ENCODE data around the gene CDH12. TPM values are rescaled to one million over a fixed set of nuclear protein-coding genes. Genes with fewer than 3 reads are reported as not detected.
A peak's percentile ranks its signal among the peaks of the same experiment; 100 is the strongest.

CDH12 gene
- polyA plus RNA-seq, 1 experiment = not detected

DNA sequence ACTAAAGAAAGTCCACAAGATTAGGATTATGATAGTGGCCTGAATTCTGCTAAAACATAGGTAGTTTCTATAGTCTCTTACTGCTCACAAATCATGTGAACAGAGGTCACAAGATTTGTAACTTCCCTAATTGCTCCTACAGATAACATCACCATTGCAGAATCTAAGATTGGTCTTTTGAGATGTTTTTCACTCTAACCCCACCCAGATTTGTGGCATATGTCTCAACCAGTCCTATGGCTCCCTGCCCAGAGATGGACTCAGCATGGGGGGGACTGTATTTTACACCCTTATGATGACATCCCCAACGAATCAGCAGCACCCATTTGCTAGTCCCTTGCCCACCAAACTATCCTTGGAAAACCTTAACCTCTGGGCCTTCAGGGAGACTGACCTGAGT, 1046.2 kb downstream of the CDH12 start:
- DNase-seq (ENCODE audit: low read depth, low spot score) = no peak
- no peaks in the 10 kb centered on the region for H3K27me3 ChIP-seq (ENCODE audit: control insufficient read depth, insufficient read depth, low read length)
- POLR2A ChIA-PET = no interaction called here
- TF ChIP-seq, protein P1, sequence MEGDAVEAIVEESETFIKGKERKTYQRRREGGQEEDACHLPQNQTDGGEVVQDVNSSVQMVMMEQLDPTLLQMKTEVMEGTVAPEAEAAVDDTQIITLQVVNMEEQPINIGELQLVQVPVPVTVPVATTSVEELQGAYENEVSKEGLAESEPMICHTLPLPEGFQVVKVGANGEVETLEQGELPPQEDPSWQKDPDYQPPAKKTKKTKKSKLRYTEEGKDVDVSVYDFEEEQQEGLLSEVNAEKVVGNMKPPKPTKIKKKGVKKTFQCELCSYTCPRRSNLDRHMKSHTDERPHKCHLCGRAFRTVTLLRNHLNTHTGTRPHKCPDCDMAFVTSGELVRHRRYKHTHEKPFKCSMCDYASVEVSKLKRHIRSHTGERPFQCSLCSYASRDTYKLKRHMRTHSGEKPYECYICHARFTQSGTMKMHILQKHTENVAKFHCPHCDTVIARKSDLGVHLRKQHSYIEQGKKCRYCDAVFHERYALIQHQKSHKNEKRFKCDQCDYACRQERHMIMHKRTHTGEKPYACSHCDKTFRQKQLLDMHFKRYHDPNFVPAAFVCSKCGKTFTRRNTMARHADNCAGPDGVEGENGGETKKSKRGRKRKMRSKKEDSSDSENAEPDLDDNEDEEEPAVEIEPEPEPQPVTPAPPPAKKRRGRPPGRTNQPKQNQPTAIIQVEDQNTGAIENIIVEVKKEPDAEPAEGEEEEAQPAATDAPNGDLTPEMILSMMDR (IDR thresholded peaks at IDR 0.05; ENCODE audit: low read depth, low read length) = no peak
- CTCF ChIA-PET = no interaction called here
- H3K9me3 ChIP-seq (ENCODE audit: control insufficient read depth, insufficient read depth, low read length) = no peaks in the 10 kb centered on the region
- no peak overlapping the region for H3K27ac ChIP-seq (ENCODE audit: low read depth, low read length)
- no peak overlapping the region for H3K4me3 ChIP-seq (ENCODE audit: low read depth, low read length)

DNA sequence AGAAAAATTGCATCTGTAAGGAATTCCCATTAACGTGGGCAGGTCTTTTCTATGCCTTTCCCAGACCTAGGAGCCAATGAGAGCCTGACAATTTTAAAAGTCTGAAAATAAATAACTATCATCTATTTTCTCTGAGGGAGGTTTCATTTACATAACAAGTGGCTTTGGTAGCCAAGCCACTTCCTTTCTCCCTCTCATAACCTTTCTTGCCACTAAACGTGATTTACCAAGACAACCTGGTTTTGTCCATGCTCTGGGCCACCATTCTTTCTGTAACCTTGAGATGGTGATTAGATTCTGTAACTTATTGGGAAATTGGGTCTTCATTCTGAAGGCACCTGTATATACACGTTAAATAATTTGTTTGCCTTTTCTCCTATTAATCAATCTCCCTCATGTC, 1046.9 kb downstream of the CDH12 start:
- Histone ChIP-seq H3K9me3 (ENCODE audit: control insufficient read depth, insufficient read depth, low read length) (no peaks in the 10 kb centered on the region), H3K27ac (ENCODE audit: low read depth, low read length) (no peak overlapping the region), H3K4me3 (ENCODE audit: low read depth, low read length) (no peak overlapping the region), H3K27me3 (ENCODE audit: control insufficient read depth, insufficient read depth, low read length) (no peaks in the 10 kb centered on the region)
- TF ChIP-seq, protein P1 (IDR thresholded peaks at IDR 0.05; ENCODE audit: low read depth, low read length) = no peak
- ChIA-PET POLR2A (no interaction called here), CTCF (no interaction called here)
- no peak for DNase-seq (ENCODE audit: low read depth, low spot score)

DNA sequence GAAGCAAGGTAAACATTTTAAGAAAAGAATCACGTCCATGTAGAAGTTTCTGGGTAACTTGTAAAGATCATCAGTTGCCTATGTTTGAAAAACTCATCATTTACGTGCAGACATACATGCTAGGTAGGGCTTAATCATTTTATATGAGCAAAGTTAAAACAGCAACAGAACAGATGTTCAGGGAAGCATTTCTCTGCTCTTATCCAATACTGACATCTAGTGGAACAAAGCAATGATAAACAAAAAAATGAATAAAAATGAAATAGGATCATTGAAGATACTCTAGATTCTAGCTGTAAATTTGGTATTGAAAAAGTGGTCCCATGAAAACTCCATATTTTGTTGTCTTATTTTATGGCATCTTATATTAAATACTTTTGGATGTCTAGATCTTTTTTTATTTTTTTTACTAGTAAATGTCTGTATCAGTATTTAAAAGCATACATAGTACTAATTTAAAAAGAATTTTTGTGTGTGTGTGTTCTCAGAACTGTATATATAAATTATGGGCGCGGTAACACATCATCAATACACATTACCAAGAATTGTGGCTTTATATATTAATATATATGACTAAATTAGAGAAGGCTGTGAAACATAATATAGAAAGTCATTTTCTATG, 1050.2 kb downstream of the CDH12 start:
- no peak overlapping the region for H3K4me3 ChIP-seq (ENCODE audit: low read depth, low read length)
- no peak for DNase-seq (ENCODE audit: low read depth, low spot score)
- no peaks in the 10 kb centered on the region for H3K9me3 ChIP-seq (ENCODE audit: control insufficient read depth, insufficient read depth, low read length)
- ChIA-PET POLR2A (no interaction called here), CTCF (interaction anchor here (0.6 to 1.8 kb wide), 8 partner anchors 9 to 1748 kb away, joined by 3 to 13 read pairs (median 3); no protein-coding TSS in a partner anchor)
- H3K27ac ChIP-seq (ENCODE audit: low read depth, low read length) = no peak overlapping the region
- H3K27me3 ChIP-seq (ENCODE audit: control insufficient read depth, insufficient read depth, low read length) = no peaks in the 10 kb centered on the region
- TF ChIP-seq, protein P1 (IDR thresholded peaks at IDR 0.05; ENCODE audit: low read depth, low read length) = peak; percentile 78

DNA sequence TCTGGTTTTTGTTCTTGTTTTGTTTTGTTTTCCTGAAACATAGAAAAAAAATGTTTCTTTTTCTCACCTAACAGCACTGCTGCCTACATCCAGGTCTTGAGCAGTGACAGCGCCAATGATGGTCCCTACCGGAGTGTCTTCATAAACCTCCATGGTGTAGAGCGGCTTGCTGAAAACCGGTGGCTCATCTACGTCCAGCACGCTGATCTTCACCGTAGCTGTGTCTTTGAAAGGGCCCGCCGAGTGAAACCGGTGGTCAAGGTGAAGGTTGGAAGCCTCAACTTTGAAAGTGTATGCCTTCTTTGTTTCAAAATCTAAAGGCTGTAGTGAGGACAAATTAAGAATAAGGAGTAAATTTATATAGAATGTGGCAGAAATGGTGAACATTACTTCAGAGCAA, 1051.0 kb downstream of the CDH12 start:
- TF ChIP-seq, protein P1 (IDR thresholded peaks at IDR 0.05; ENCODE audit: low read depth, low read length) = no peak

DNA sequence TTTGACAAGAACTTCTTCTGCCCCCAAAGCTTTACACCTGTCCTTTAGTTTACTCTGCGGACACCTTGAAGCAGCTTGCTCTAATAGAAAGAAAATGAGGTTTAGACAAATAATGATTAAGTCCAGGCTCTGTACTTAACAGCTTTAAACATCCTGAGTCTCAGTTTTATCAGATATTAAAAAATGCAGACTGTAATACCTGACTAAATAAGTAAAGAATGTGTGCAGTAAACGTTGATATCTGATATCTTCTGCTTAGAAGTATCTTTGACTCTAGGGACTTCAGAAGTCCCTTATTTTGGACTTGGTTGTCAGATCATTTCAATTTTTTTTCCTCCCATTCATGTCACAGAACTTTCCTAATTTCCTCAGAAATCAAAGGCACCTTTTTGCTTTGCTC, 1060.4 kb downstream of the CDH12 start:
- no peak overlapping the region for H3K4me3 ChIP-seq (ENCODE audit: low read depth, low read length)
- DNase-seq (ENCODE audit: low read depth, low spot score) = no peak
- H3K27ac ChIP-seq (ENCODE audit: low read depth, low read length) = no peak overlapping the region
- H3K9me3 ChIP-seq (ENCODE audit: control insufficient read depth, insufficient read depth, low read length) = no peaks in the 10 kb centered on the region
- CTCF ChIA-PET = no interaction called here
- H3K27me3 ChIP-seq (ENCODE audit: control insufficient read depth, insufficient read depth, low read length) = no peaks in the 10 kb centered on the region
- POLR2A ChIA-PET = no interaction called here
- TF ChIP-seq, protein P1 (IDR thresholded peaks at IDR 0.05; ENCODE audit: low read depth, low read length) = no peak

More for the DNA sequence above, 1051.0 kb downstream of the CDH12 start:
- Histone ChIP-seq H3K4me3 (ENCODE audit: low read depth, low read length) (no peak overlapping the region), H3K27me3 (ENCODE audit: control insufficient read depth, insufficient read depth, low read length) (no peaks in the 10 kb centered on the region), H3K27ac (ENCODE audit: low read depth, low read length) (no peak overlapping the region), H3K9me3 (ENCODE audit: control insufficient read depth, insufficient read depth, low read length) (no peaks in the 10 kb centered on the region)
- no peak for DNase-seq (ENCODE audit: low read depth, low spot score)
- ChIA-PET POLR2A (no interaction called here), CTCF (interaction anchor here (0.7 to 1.8 kb wide), 5 partner anchors 10 to 343 kb away, joined by 3 to 13 read pairs (median 3); no protein-coding TSS in a partner anchor)

Data from AG04450 (cell line).